NCI-H510A (cell line): ENCODE measurements around the gene EBF3.

Experiments used
- DNase-seq: peaks from one replicate; lab custom pipeline; 2025; lab: John Stamatoyannopoulos, UW

EBF3 gene

DNA sequence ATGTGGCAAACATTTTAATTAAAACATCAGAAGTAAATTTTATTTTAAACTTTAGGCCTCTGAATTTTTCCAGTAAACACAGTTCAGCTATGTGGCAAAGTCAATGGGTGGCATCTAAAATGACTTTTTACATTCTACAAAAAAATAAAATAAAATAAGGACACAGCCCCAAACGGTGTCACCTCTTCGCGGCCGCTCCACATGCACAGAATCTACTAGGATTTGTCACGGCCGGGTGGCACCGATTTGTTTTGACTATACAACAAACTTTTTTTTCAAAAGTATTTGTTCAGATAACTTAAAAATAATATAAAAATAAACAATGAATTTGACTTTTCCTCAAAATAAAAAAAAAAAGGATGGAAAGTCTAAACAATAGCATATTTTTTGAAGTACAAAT is 127.8 kb downstream of the EBF3 start:
- no peak for DNase-seq

DNA sequence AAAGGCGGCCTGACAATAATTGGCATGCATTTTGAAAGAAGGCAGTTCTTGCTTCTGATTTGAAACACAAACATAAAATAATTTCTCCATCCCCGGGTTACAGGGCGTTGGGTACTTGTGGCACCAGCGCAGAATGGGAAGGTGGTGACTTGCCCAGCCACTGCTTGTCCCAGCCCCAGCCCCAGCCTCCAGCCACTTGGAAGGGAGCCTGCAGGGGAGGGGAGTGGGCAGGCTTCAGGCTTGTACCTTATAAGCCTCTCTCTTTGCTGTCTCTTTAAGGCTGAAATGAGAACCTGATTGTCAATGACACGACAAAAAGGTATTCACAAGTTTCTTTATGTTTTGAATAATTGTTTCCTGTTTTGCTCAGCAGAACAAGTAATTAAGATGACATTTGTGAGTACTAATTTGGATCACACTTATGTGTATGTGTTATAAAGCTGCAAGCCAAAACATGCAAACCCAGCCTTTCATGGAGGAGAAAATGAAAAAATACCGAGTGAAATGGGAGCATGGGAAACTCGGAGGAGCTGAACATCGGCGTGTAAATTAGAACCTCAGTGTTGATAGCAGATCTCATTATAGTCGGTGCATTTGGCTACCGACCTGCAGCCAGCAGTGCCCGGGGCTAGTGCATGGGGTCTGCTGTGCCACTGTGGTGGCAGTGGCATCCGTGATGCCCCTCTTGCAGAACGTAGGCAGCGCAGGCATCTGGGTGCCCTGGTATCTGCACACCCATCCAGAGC is 129.9 kb downstream of the EBF3 start:
- DNase-seq: no peak

DNA sequence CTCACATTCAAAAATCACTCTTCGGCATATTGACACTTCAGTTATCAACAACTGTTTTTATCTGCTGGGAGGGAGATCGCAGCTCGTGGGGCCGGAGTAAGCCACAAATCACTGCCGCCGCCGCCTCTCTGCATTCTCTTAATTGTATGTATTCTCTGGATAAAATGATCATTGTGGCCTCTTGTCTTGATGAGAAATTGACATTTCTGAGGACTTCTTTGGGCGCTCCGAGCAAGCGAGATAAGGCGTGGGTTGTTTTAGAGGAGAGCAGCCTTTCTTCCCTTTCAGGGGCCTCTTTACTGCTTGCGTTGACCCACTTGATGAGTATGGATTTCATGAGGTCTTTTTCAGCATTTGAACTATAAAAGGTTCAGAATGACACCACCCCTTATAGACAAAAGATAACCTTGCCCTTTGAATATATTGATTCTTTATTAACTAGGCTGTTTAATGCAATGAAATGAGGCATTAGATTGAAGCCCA is 130.6 kb downstream of the EBF3 start:
- no peak for DNase-seq

DNA sequence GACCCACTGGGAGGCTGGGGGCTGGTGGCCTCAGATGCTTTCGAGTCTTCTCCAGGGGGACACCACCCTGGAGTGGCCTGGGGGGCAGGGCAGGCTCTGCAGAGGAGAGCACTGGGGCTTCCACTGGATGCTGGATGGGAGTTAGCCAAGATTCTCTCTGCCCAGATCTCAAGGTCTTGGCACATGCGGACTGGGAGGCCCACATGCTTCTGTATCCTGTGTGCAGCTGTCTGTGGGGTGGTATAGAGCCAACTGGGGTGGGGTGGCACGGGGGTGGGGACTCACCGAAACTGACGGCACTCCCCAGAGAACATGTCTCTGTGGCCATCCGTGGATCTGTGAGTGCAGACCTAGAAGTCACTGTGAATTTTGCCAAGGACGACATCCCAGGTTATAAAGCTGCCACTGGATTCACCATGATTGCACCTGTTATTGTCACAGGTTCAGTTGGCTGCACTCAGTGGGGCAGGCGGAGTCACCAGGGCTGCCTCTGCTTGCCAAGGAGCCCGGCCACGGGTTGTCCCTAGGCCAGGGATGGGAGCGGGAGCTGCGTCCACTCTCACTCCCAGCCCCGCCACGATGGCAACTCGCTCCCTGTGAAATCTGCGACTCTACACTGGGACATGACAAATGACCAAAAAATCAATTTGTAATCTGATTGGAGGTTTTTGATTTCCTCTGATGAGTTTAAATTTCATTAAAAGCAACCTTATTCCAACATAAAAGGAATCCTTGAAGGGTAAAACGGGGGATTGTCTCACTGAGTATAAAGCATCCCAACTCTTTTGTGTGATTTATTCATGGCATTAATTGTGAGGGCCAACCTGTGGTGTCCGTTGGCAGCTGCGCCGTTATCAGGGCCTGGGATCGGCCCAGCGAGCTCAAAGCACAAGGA is 131.3 kb downstream of the EBF3 start:
- no peak for DNase-seq

- DNase-seq: no peak
Measured at GRCh38 chr10:129831150-129831549, 132.9 kb downstream of the EBF3 start.

DNA sequence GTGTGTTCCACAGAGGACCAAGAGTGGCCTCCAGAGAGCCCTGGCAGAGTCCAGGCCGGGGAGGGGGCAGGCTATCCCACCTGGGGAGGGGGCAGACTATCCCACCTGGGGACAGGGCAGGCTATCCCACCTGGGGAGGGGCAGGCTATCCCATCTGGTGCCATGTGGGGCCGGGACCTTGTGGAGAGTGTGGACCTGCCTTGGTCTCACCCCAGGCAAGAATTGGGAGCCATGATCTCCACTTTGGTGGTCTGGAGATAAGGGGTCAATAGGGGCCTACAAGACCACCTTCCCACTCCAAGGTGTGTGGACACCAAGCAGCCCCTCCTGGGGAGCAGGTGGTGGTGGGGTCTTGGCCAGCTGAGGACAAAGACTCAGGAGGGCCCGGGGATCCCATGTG is 138.2 kb downstream of the EBF3 start:
- no peak for DNase-seq

DNA sequence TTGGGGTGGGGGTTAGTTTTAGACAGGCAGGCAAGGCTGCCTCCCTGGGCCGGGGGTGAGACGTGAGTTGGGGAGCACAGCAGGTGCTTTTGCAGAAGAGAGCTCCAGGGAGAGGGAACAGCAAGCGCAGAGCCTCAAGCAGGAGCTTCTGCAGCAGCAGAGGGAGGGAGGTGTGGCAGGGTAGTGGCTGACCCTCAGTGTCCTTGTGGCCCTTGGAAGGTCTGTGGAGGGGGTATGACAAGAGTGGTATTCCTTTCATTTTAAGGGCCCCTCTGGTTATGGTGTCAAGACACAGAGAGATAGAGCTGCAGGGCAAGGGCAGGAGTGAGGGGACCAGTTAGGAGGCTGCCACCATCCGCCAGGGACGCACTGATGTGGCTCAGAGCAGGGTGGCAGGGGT is 138.9 kb downstream of the EBF3 start:
- no peak for DNase-seq

DNA sequence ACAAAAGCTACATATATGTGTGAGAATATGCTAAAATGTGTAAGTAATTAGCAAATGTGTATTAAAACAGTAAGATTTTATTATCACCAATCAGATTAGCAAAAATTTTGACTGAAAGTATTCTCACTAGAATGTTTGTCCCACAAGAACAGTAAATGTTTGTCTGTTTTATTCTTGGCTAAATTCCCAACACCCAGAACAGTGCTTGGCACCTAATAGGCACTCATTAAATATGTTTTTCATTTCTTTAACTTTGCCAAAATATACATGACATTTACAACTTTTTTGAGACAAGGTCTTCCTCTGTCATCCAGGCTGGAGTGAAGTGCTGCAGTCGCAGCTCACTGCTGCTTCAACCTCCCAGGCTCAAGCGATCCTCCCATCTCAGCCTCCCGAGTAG is 143.6 kb downstream of the EBF3 start:
- DNase-seq: no peak

DNA sequence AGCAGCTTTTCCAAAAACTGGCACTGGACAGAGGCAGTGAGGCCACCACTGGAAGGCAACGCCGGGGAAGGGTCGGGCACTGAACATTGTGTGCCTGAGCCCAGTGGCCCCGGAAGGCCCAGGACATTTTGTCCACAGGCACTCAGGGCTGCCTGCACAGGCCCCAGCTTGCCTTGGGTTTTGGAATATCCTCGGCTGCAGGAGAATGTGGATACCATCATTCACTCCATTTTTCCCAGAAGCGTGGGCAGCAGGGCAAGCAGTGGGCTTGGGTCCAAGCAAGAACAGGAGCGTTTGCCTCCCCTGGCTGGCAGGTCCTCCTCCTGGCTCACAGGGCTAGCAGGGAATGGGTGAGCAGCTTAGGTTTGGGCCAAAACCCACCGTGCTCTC is 147.4 kb downstream of the EBF3 start:
- DNase-seq: no peak

DNA sequence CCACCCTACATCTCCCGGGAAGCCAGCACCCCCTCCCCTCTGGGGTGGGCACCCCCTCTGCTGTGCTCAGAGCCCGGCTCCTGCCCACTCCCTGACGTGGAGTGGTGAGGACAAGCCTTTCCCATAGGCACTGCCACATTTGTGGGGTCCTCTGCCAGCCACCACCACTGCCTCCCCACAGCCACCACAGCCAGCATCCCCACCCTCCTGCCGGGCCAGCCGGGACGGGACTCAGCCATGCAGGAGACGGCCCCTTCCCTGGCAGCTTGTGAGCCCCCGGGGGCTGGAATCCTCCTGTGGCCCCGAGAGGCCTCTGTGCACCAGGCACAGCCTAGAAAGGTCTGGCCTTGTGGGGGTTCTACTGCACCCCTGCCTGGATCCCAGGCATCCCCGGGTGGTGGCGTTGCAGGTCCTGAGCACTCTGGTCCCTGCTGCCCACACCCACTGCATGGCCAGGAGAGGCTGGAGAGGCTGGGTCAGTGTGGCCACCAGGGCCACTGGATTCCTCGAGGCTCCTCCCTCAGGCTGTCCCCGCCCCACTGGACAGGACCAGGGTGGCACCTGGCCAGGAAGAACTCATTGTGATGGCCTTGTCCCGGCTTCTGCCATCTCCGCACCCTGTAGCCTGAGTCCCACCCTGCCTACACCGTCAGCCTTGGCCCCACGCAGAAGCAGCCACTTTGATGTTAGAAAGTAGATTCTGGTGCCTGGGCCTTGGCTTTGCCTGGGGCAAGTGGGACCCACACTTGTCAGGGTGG is 148.0 kb downstream of the EBF3 start:
- DNase-seq: no peak

DNA sequence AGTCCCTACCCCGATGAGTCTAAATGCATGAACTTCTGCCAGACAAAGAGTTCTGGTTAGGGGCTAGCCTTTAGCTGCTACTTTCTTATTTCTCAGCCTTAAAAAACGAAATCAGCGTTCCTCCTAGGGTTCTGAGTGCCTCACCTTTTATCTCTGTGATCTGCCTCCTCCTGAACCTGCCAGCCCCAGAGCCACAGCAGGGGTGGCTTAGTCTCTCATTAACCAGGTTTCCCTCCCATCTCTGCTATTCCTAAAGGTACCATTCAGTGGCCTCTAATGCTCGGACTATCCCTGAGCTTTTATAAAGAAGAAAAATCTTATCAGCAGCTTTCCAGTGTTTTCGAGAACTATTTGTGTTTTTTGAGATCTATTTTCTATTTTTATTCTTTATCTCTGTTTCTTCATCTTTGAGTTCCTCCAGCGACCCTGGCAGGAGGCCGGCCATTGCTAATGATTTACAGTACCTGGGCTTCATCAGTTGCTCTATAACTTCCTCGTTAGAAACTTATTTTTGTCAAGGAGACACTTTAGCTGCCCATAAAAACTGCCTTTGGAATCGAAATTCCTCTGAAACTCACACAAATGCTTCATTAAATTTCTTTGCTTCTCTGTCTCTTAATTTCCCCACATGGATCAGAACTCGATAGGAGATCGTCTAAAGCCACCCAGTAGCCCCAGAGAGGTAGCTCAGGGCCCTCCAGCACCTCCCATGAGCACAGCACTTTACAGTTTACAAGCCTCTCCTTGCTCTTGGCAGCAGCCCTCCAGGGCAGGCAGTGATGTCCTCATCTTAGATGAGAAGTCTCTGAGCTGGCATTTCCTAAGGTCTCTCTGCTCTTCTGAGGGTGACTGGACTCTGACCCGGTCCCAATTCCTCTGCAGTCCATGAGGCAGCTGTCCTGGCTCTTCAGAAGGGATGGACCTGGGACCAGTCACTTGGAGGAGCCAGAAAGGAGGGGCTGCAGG is 149.1 kb downstream of the EBF3 start:
- DNase-seq: no peak

DNA sequence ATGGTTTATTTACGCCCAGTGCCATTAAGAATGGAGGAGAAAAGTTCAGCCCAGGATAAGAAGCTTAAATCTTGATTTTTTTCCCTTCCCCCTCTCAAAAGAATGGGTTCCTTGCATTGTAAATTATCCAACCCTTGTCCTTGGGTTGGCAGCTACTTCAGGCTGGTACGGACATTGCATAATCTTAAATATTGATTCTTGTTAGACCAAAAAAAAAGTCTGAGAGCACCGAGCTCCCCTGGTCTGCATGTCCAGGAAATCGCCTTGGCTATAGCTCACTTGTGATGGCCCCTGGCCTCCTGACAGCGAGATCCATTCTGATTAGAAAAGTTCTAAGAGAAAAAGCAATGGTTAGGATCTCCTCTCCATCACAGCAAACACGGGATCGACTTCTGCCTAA is 151.7 kb downstream of the EBF3 start:
- no peak for DNase-seq

- no peak for DNase-seq
Measured at GRCh38 chr10:129811208-129811607, 152.9 kb downstream of the EBF3 start.

- DNase-seq: no peak
Measured at GRCh38 chr10:129809841-129810240, 154.2 kb downstream of the EBF3 start.

GRCh38 chr10:129809431-129809830 is 154.6 kb downstream of the EBF3 start:
- DNase-seq: no peak

- no peak for DNase-seq
Measured at GRCh38 chr10:129808092-129808983, 155.7 kb downstream of the EBF3 start.

DNA sequence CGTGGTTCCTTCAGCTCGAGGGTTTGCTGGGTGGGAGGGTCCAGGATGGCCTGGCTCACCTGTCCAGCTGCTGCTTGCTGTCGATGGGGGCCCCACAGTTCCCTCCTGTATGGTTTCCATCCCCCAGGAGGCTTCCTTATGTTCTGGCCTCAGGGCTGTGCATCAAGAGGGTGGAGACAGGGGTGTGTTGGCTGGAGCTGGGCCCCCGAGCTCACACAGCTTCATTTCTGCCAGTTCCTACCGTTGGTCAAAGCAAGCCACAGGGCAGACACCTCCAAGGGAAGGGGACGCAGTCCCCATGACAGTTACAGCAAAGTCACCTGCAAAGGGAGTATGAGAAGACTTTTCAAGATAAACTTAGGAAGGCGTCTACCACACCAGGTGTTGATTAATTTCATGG is 156.9 kb downstream of the EBF3 start:
- no peak for DNase-seq

DNA sequence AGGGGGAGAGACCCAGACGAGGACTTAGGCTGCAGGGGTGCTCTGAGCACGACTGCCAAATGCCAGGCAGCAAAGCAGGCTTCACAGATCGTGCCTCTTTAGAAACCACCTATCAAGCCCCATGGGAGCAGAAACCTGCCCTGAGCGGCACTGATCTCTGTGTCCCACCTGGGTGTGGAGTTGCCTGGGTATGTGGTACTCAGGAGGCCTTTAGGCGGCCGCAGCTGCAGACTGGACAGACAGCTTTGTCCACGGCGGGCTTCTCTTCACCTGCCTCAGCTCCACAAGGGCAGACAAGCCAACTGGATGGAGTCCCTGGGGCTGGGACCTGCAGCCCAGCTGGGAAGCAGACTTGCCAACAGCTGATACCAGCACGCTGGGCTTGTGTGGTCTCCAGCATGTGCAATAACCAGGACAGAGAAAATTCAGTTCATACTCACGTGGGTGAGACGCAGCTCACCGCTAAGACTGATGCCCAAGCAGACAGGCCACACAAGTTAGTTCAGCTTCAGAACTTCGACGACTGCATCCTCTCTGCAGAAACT is 163.2 kb downstream of the EBF3 start:
- no peak for DNase-seq

- DNase-seq: no peak
Measured at GRCh38 chr10:129799942-129800341, 164.1 kb downstream of the EBF3 start.
